ENCODE results near the gene INPP4A.

Gene INPP4A

GRCh38 chr2:98548920-98549818 lies 104.5 kb downstream of the INPP4A start:
- H3K4me3 ChIP-seq (ENCODE audit: low read length): no peak overlapping the region

GRCh38 chr2:98550165-98550564 lies 105.5 kb downstream of the INPP4A start:
- no peak for DNase-seq (ENCODE audit: low read depth, low spot score)
- H3K4me3 ChIP-seq (ENCODE audit: low read length): no peak overlapping the region

More at GRCh38 chr2:98548920-98549818, 104.5 kb downstream of the INPP4A start:
- DNase-seq (ENCODE audit: low read depth, low spot score): no peak

GRCh38 chr2:98551316-98551715 lies 106.7 kb downstream of the INPP4A start:
- H3K4me3 ChIP-seq (ENCODE audit: low read length): no peak overlapping the region
- DNase-seq (ENCODE audit: low read depth, low spot score): peak; percentile 60

GRCh38 chr2:98552499-98553179 lies 108.0 kb downstream of the INPP4A start:
- no peak for DNase-seq (ENCODE audit: low read depth, low spot score)
- H3K4me3 ChIP-seq (ENCODE audit: low read length): no peak overlapping the region

- 0 out of 2 replicates have a peak overlapping the region, but pooled peaks have one; percentile 2 for H3K4me3 ChIP-seq (ENCODE audit: low read length)
- DNase-seq (ENCODE audit: low read depth, low spot score): no peak
These were observed 109.6 kb downstream of the INPP4A start for GRCh38 chr2:98554116-98554861.

- DNase-seq (ENCODE audit: low read depth, low spot score): no peak
- no peak overlapping the region for H3K4me3 ChIP-seq (ENCODE audit: low read length)
These were observed 111.0 kb downstream of the INPP4A start for GRCh38 chr2:98555696-98556095.

GRCh38 chr2:98556344-98557033 lies 111.8 kb downstream of the INPP4A start:
- peak; percentile 73 for DNase-seq (ENCODE audit: low read depth, low spot score)
- H3K4me3 ChIP-seq (ENCODE audit: low read length): no peak overlapping the region

- DNase-seq (ENCODE audit: low read depth, low spot score): no peak
- H3K4me3 ChIP-seq (ENCODE audit: low read length): no peak overlapping the region
These were observed 114.3 kb downstream of the INPP4A start for GRCh38 chr2:98558852-98559530.

- no peak overlapping the region for H3K4me3 ChIP-seq (ENCODE audit: low read length)
- DNase-seq (ENCODE audit: low read depth, low spot score): peak; percentile 42
These were observed 114.9 kb downstream of the INPP4A start for GRCh38 chr2:98559581-98559980.

- DNase-seq (ENCODE audit: low read depth, low spot score): no peak
- no peak overlapping the region for H3K4me3 ChIP-seq (ENCODE audit: low read length)
These were observed 115.7 kb downstream of the INPP4A start for GRCh38 chr2:98560256-98560771.

- no peak for DNase-seq (ENCODE audit: low read depth, low spot score)
- H3K4me3 ChIP-seq (ENCODE audit: low read length): no peak overlapping the region
These were observed 116.4 kb downstream of the INPP4A start for GRCh38 chr2:98561018-98561417.

GRCh38 chr2:98561902-98562695 lies 117.4 kb downstream of the INPP4A start:
- DNase-seq (ENCODE audit: low read depth, low spot score): no peak

GRCh38 chr2:98563394-98563793 lies 118.7 kb downstream of the INPP4A start:
- DNase-seq (ENCODE audit: low read depth, low spot score): no peak
- no peak overlapping the region for H3K4me3 ChIP-seq (ENCODE audit: low read length)

More at GRCh38 chr2:98561902-98562695, 117.4 kb downstream of the INPP4A start:
- H3K4me3 ChIP-seq (ENCODE audit: low read length): no peak overlapping the region

- DNase-seq (ENCODE audit: low read depth, low spot score): peak; percentile 58
These were observed 120.0 kb downstream of the INPP4A start for GRCh38 chr2:98564541-98565132.

GRCh38 chr2:98565286-98565860 lies 120.7 kb downstream of the INPP4A start:
- no peak overlapping the region; the same call in 1 of the 2 replicates for H3K4me3 ChIP-seq (ENCODE audit: low read length)
- DNase-seq (ENCODE audit: low read depth, low spot score): peak; percentile 88

More at GRCh38 chr2:98564541-98565132, 120.0 kb downstream of the INPP4A start:
- no peak overlapping the region for H3K4me3 ChIP-seq (ENCODE audit: low read length)

GRCh38 chr2:98565941-98566340 lies 121.3 kb downstream of the INPP4A start:
- H3K4me3 ChIP-seq (ENCODE audit: low read length): no peak overlapping the region
- DNase-seq (ENCODE audit: low read depth, low spot score): no peak
